Loucy (cell line): ENCODE measurements around the gene GUCY1B1.

Experiments used
- H2AFZ ChIP-seq: fragments of 200-600 bp; sonication (generic); 2 replicates; pipeline ENCODE4 v1.6.0; 2016; ENCODE audit warnings: antibody characterized with exemption, mild to moderate bottlenecking, low read length, moderate library complexity
- H3F3A ChIP-seq: fragments of 200-600 bp; 2 replicates; pipeline ENCODE4 v1.6.0; 2016; ENCODE audit warnings: antibody characterized with exemption, low read depth, mild to moderate bottlenecking
- H3K27me3 ChIP-seq: fragments of 200-600 bp; sonication (generic); 2 replicates; pipeline ENCODE4 v1.6.1; 2014; ENCODE audit warnings: low read length, mild to moderate bottlenecking; ENCODE audit not compliant: insufficient read depth, poor library complexity, severe bottlenecking
- H3K36me3 ChIP-seq: fragments of 200-600 bp; sonication (generic); 2 replicates; pipeline ENCODE4 v1.6.1; 2016; ENCODE audit warnings: low read length; ENCODE audit not compliant: insufficient read depth
- H3K4me1 ChIP-seq: fragments of 200-600 bp; sonication (generic); 2 replicates; pipeline ENCODE4 v1.5.1; 2014; ENCODE audit warnings: low read length, mild to moderate bottlenecking; ENCODE audit not compliant: insufficient read depth, poor library complexity, severe bottlenecking
- H3K4me2 ChIP-seq: fragments of 200-600 bp; sonication (generic); 2 replicates; pipeline ENCODE4 v1.6.0; 2014; ENCODE audit warnings: antibody characterized with exemption, low read length, low read depth, mild to moderate bottlenecking; ENCODE audit not compliant: poor library complexity, severe bottlenecking
- H3K4me3 ChIP-seq: fragments of 200-600 bp; sonication (generic); 2 replicates; pipeline ENCODE4 v1.5.1; 2014; ENCODE audit warnings: low read length, mild to moderate bottlenecking, mixed read lengths; ENCODE audit not compliant: poor library complexity, severe bottlenecking
- H3K79me2 ChIP-seq: fragments of 200-600 bp; sonication (generic); 2 replicates; pipeline ENCODE4 v1.6.1; 2014; ENCODE audit warnings: low read length; ENCODE audit not compliant: insufficient read depth
- H3K9ac ChIP-seq: fragments of 200-600 bp; sonication (generic); 2 replicates; pipeline ENCODE4 v1.6.0; 2014; ENCODE audit warnings: mild to moderate bottlenecking, low read depth, low read length, moderate library complexity; ENCODE audit not compliant: poor library complexity, severe bottlenecking
- H3K9me2 ChIP-seq: fragments of 200-600 bp; sonication (generic); replicated peaks from 2 replicates; pipeline ENCODE4 v1.6.1; 2016; ENCODE audit warnings: low read depth, low read length, mixed read lengths
- H3K9me3 ChIP-seq: fragments of 200-600 bp; sonication (generic); 2 replicates; pipeline ENCODE4 v1.6.1; 2014; ENCODE audit warnings: mild to moderate bottlenecking, antibody characterized with exemption, low read length, low read depth; ENCODE audit not compliant: insufficient read depth
- H4K20me1 ChIP-seq: fragments of 200-600 bp; sonication (generic); 2 replicates; pipeline ENCODE4 v1.6.0; 2014; ENCODE audit warnings: antibody characterized with exemption, low read length, mild to moderate bottlenecking; ENCODE audit not compliant: insufficient read depth, poor library complexity, severe bottlenecking
- EZH2phosphoT487 ChIP-seq: fragments of 200-600 bp; IDR thresholded peaks from 2 replicates; pipeline ENCODE4 v1.6.1; 2018; ENCODE audit warnings: antibody characterized with exemption, mild to moderate bottlenecking, moderate library complexity, borderline replicate concordance
- TF ChIP-seq, protein P1 (sequence below): fragments of 200-600 bp; sonication (generic); conservative IDR thresholded peaks from 2 replicates; pipeline ENCODE4 v1.5.1; 2014; ENCODE audit warnings: mild to moderate bottlenecking, antibody characterized with exemption, low read length

The GUCY1B1 gene

GRCh38 chr4:155789391-155789790, 30.6 kb downstream of the GUCY1B1 start:
- no peaks in the 10 kb centered on the region for H3K4me1 ChIP-seq
- H3K27me3 ChIP-seq = no peaks in the 10 kb centered on the region
- no peaks in the 10 kb centered on the region for H3K9me2 ChIP-seq
- H3K9me3 ChIP-seq = no peaks in the 10 kb centered on the region
- H3K4me2 ChIP-seq = no peak overlapping the region
- TF ChIP-seq, protein P1, sequence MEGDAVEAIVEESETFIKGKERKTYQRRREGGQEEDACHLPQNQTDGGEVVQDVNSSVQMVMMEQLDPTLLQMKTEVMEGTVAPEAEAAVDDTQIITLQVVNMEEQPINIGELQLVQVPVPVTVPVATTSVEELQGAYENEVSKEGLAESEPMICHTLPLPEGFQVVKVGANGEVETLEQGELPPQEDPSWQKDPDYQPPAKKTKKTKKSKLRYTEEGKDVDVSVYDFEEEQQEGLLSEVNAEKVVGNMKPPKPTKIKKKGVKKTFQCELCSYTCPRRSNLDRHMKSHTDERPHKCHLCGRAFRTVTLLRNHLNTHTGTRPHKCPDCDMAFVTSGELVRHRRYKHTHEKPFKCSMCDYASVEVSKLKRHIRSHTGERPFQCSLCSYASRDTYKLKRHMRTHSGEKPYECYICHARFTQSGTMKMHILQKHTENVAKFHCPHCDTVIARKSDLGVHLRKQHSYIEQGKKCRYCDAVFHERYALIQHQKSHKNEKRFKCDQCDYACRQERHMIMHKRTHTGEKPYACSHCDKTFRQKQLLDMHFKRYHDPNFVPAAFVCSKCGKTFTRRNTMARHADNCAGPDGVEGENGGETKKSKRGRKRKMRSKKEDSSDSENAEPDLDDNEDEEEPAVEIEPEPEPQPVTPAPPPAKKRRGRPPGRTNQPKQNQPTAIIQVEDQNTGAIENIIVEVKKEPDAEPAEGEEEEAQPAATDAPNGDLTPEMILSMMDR = no peak
- TF ChIP-seq EZH2phosphoT487 = no peak
- no peaks in the 10 kb centered on the region for H3K79me2 ChIP-seq
- H2AFZ ChIP-seq = no peak overlapping the region
- no peaks in the 10 kb centered on the region for H4K20me1 ChIP-seq
- H3K4me3 ChIP-seq = no peak overlapping the region
- no peak overlapping the region for H3K9ac ChIP-seq
- no peaks in the 10 kb centered on the region for H3F3A ChIP-seq
- no peaks in the 10 kb centered on the region for H3K36me3 ChIP-seq

DNA sequence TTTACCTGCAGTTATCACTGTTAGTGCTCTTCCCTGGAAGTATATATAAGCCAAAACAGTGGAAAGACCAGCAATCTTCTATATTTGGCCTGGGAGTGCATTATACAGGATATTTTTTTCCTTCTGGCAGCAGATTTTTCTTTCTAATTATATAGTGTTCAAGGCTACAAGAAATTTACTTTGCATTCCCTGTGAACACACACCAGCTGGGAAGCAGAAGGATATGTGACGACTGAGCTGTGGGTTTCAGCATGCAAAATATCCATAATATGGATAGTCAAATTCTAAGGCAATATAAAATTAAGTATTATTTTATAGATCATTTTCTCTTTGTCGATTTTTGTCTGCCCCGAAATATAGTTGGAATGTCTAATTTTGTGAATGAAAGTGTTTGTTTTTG, 31.2 kb downstream of the GUCY1B1 start:
- no peaks in the 10 kb centered on the region for H3K27me3 ChIP-seq
- H4K20me1 ChIP-seq = no peaks in the 10 kb centered on the region
- TF ChIP-seq, protein P1 = no peak
- TF ChIP-seq EZH2phosphoT487 = no peak
- no peaks in the 10 kb centered on the region for H3K9me3 ChIP-seq
- no peak overlapping the region for H3K9ac ChIP-seq
- H3K4me2 ChIP-seq = no peak overlapping the region
- H3F3A ChIP-seq = no peaks in the 10 kb centered on the region
- no peaks in the 10 kb centered on the region for H3K79me2 ChIP-seq
- H3K9me2 ChIP-seq = no peaks in the 10 kb centered on the region
- no peaks in the 10 kb centered on the region for H3K36me3 ChIP-seq
- no peak overlapping the region for H3K4me3 ChIP-seq
- no peaks in the 10 kb centered on the region for H3K4me1 ChIP-seq
- H2AFZ ChIP-seq = no peak overlapping the region

GRCh38 chr4:155794589-155795236, 35.9 kb downstream of the GUCY1B1 start:
- TF ChIP-seq, protein P1 = no peak
- no peak for TF ChIP-seq EZH2phosphoT487
- peaks cover 4% of the 10 kb centered on the region; the same call in 1 of the 2 replicates for H3K36me3 ChIP-seq
- H3K9me3 ChIP-seq = no peaks in the 10 kb centered on the region
- H2AFZ ChIP-seq = no peak overlapping the region
- no peaks in the 10 kb centered on the region for H3K27me3 ChIP-seq
- no peaks in the 10 kb centered on the region for H3K4me1 ChIP-seq
- H3K9me2 ChIP-seq = no peaks in the 10 kb centered on the region
- no peaks in the 10 kb centered on the region for H3F3A ChIP-seq
- H3K9ac ChIP-seq = no peak overlapping the region
- H3K79me2 ChIP-seq = no peaks in the 10 kb centered on the region
- H4K20me1 ChIP-seq = no peaks in the 10 kb centered on the region
- H3K4me3 ChIP-seq = no peak overlapping the region
- no peak overlapping the region for H3K4me2 ChIP-seq
